Hematopoietic multipotent progenitor cell treated with erythropoietin and hydrocortisone succinate and interleukin-3 and kit ligand, for 6 days (in vitro differentiated cells): Measurements from ENCODE around the gene PDCL2.

ENCODE experiments used
- DNase-seq: peaks from one replicate; pipeline ENCODE4 v3.0.0-alpha.2; 2015

The PDCL2 gene

DNA sequence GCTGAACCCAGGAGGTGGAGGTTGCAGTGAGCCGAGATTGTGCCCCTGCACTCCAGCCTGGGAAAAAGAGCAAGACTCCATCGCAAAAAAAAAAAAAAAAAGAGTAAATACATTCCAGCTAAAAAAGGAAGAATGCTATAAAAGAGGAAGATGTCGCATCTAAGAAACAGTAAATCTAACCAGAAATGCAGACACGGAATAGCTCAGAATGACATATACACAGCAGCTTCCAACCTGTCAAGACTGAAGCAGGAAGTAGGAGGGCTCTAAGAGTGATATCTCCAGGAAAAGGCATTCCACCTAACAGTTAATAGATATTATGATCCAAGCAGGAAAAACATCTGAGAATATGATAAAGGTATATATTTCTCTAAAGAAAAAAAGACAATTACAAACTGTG lies 61.4 kb downstream of the PDCL2 start:
- no peak for DNase-seq

GRCh38 chr4:55530167-55530566 lies 61.9 kb downstream of the PDCL2 start:
- no peak for DNase-seq

DNA sequence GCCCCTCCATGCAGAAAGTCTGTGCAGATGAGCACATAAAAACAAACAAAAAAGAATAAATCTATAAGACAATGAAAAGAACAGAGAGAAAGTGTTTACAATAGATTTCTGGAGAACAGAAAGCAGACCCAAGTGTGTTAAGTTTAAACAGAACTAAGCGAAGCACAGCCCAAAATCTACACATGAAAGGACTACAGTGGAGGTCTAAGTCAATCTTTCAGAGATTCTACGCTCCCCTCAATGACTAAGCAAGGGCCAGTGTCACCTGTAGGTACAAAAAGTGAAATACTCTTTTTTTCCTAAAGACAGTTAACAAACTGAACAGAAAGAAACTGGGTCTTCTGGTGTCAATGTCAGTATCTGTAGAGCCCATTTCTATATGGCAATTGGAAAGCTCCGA lies 63.6 kb downstream of the PDCL2 start:
- DNase-seq = no peak

DNA sequence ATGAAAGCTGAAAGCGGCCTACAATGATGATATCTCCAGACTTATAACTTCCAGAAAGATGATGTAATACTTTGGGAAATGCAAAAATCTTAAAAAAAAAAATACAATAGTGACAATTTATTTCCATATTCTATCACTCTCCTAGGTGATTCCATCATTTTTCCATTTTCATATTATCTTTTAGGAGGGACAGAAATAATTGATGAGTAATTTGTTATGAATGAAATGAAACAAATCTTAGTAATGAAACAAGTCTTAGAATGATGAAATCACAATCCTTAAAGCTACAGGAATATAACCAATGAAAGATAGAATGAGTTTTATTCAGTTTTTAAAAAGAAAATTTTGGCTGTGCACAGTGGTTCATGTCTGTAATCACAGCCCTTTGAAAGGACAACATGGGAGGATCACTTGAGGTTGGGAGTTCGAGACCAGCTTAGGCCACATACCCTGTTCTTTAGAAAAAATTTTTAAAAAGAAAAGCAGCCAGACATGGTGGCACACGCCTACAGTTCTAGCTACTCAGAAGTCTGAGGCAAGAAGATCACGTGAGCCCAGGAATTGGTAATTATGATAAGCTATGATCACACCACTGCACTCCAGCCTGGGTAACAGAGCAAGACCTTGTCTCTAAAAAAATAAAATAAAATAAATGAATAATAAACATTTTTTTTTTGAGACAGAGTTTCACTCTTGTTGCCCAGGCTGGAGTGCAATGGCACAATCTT lies 67.0 kb downstream of the PDCL2 start:
- DNase-seq = no peak

GRCh38 chr4:55518442-55518841 lies 73.6 kb downstream of the PDCL2 start:
- no peak for DNase-seq

- no peak for DNase-seq
These were observed 74.4 kb downstream of the PDCL2 start for GRCh38 chr4:55517526-55518229.

GRCh38 chr4:55512922-55513571 lies 79.0 kb downstream of the PDCL2 start:
- DNase-seq = no peak

DNA sequence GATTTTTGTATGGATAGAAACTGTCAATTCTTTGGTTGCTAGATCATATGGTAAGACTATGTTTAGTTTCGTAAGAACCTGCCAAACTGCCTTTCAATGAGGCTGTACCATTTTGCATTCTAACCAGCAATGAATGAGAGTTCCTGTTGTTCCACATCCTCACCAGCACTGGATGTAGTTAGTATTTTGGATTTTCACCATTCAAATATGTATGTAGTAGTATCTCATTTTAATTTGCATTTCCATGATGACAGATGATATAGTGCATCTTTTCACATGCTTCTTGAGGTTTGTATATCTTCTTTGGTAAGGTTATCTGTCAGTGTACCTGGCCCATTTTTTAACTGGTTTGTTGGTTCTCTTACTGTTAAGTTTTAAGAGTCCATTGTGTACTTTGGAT lies 80.0 kb downstream of the PDCL2 start:
- no peak for DNase-seq

DNA sequence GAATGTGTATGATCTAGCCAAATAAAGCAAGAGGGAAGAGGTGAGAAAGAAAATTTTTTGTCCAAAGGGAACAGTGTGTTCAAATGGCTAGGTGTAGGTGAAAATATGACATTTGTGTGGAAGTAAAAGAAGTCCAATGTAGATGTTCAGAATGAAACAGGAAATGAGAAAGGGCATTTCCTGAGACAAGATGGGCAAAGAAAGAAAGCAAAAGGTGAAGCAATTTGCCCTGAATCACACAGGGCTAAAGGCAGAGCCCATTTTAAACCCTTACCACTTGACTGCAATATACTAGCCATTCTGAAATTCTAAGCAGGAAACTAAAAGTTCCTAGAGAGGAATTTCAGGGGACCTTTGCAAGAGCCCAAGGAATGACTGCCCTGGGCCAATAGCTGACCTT lies 81.4 kb downstream of the PDCL2 start:
- no peak for DNase-seq

GRCh38 chr4:55509266-55509665 lies 82.8 kb downstream of the PDCL2 start:
- DNase-seq = no peak

- DNase-seq = no peak
These were observed 84.4 kb downstream of the PDCL2 start for GRCh38 chr4:55507612-55508011.
